Astrocyte (in vitro differentiated cells and primary cell): Measurements from ENCODE around the gene TMEM52B. TPM values are rescaled to one million over a fixed set of nuclear protein-coding genes. Genes with fewer than 3 reads are reported as not detected.
"Not testable (repeated sequence)": the region's sequence is repeated elsewhere in the genome, so short reads cannot be mapped to it uniquely, and the experiment has no call there.

Source experiments
- DNase-seq: peaks from one replicate; pipeline ENCODE4 v3.0.0-alpha.2; 2010; ENCODE audit warnings: low read depth
- FAIRE-seq: peaks from 2 replicates; lab custom pipeline; 2011; peaks lifted over from hg19 to GRCh38; lab: Jason Lieb, UNC
- H2AFZ ChIP-seq: 2 replicates; pipeline ENCODE4 v1.6.0; 2012; ENCODE audit warnings: low read depth, low read length, inconsistent platforms
- H3K27ac ChIP-seq: 2 replicates; pipeline ENCODE4 v1.5.1; 2011; ENCODE audit warnings: low read depth, low read length, inconsistent platforms
- H3K27me3 ChIP-seq: 2 replicates; pipeline ENCODE4 v1.6.0; 2011; ENCODE audit warnings: low read length, inconsistent platforms; ENCODE audit not compliant: insufficient read depth
- H3K36me3 ChIP-seq: 2 replicates; pipeline ENCODE4 v1.5.1; 2011; ENCODE audit warnings: low read length, inconsistent platforms; ENCODE audit not compliant: insufficient read depth
- H3K4me1 ChIP-seq: 2 replicates; pipeline ENCODE4 v1.5.1; 2011; ENCODE audit warnings: low read length, inconsistent platforms; ENCODE audit not compliant: insufficient read depth
- H3K4me2 ChIP-seq: 2 replicates; pipeline ENCODE4 v1.6.0; 2012; ENCODE audit warnings: low read length, inconsistent platforms
- H3K4me3 ChIP-seq: 2 replicates; pipeline ENCODE4 v1.5.1; 2011; ENCODE audit warnings: low read depth, mild to moderate bottlenecking, low read length, inconsistent platforms; ENCODE audit not compliant: insufficient read depth
- H3K79me2 ChIP-seq: 2 replicates; pipeline ENCODE4 v1.6.0; 2012; ENCODE audit warnings: mild to moderate bottlenecking, low read length, inconsistent platforms; ENCODE audit not compliant: insufficient read depth
- H3K9ac ChIP-seq: 2 replicates; pipeline ENCODE4 v1.6.0; 2012; ENCODE audit warnings: mild to moderate bottlenecking, low read length, inconsistent platforms
- H3K9me3 ChIP-seq: 2 replicates; pipeline ENCODE4 v1.5.1; 2012; ENCODE audit warnings: low read depth, mild to moderate bottlenecking, low read length, inconsistent platforms; ENCODE audit not compliant: insufficient read depth
- H4K20me1 ChIP-seq: 2 replicates; pipeline ENCODE4 v1.6.0; 2012; ENCODE audit warnings: low read length, inconsistent platforms; ENCODE audit not compliant: insufficient read depth
- H3K27ac Mint-ChIP-seq: one replicate; pipeline ENCODE4 v1.8.0; 2021; ENCODE audit warnings: mild to moderate bottlenecking, mixed read lengths; ENCODE audit not compliant: unreplicated experiment
- H3K27me3 Mint-ChIP-seq: one replicate; pipeline ENCODE4 v1.8.0; 2021; ENCODE audit warnings: low read depth, mixed read lengths; ENCODE audit not compliant: unreplicated experiment
- H3K36me3 Mint-ChIP-seq: one replicate; pipeline ENCODE4 v1.8.0; 2021; ENCODE audit warnings: low read depth, mixed read lengths; ENCODE audit not compliant: unreplicated experiment
- H3K4me1 Mint-ChIP-seq: one replicate; pipeline ENCODE4 v1.8.0; 2021; ENCODE audit warnings: low read depth, mixed read lengths; ENCODE audit not compliant: unreplicated experiment
- H3K4me3 Mint-ChIP-seq: one replicate; pipeline ENCODE4 v1.8.0; 2021; ENCODE audit warnings: mild to moderate bottlenecking, moderate library complexity, mixed read lengths; ENCODE audit not compliant: unreplicated experiment
- H3K9me3 Mint-ChIP-seq: one replicate; pipeline ENCODE4 v1.8.0; 2021; ENCODE audit warnings: mild to moderate bottlenecking, mixed read lengths; ENCODE audit not compliant: unreplicated experiment
- EZH2 ChIP-seq: IDR thresholded peaks from 2 replicates; pipeline ENCODE4 v1.6.1; 2012; ENCODE audit warnings: mild to moderate bottlenecking, low read length, inconsistent platforms; ENCODE audit not compliant: insufficient read depth
- total RNA-seq: library from RNA; stranded (reverse); gene quantifications from 2 replicates; pipeline ENCODE4 v1.2.1, GENCODE V29; 2021
- TF ChIP-seq, protein P1 (sequence below): IDR thresholded peaks from 2 replicates; pipeline ENCODE4 v1.5.1; 2011; ENCODE audit warnings: low read depth, mild to moderate bottlenecking, inconsistent platforms, low read length, moderate library complexity; ENCODE audit not compliant: insufficient read depth

The TMEM52B gene
- total RNA-seq, 1 donor from 2014 or later = 0.45 TPM

DNA sequence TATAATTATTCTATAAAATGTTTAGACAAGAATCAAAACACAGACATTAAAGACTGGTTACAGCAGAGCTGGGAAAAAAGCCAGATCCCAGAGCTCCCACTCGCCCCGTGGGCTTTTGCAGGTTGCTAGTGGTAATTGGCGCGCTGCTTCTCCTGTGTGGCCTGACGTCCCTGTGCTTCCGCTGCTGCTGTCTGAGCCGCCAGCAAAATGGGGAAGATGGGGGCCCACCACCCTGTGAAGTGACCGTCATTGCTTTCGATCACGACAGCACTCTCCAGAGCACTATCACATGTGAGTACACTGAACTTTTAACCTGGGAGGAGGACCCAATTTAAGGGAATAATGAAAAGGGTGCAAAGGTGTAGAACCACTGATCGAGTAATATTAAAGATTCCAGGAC, 7.5 kb downstream of the TMEM52B start:
- Histone ChIP-seq H3K27ac (no peak overlapping the region), H3K4me2 (no peak overlapping the region), H3K36me3 (no peaks in the 10 kb centered on the region), H4K20me1 (no peaks in the 10 kb centered on the region), H3K9me3 (no peaks in the 10 kb centered on the region), H3K4me1 (peaks cover under 1% of the 10 kb centered on the region), H3K27me3 (no peaks in the 10 kb centered on the region), H3K4me3 (no peak overlapping the region), H3K9ac (no peak overlapping the region), H2AFZ (no peak overlapping the region), H3K79me2 (no peaks in the 10 kb centered on the region)
- Mint-ChIP-seq H3K4me3 (no peak overlapping the region), H3K36me3 (no peaks in the 10 kb centered on the region), H3K27me3 (no peaks in the 10 kb centered on the region), H3K4me1 (peaks cover 10% of the 10 kb centered on the region), H3K9me3 (no peaks in the 10 kb centered on the region), H3K27ac (no peak overlapping the region)
- no peak for FAIRE-seq
- TF ChIP-seq, protein P1, sequence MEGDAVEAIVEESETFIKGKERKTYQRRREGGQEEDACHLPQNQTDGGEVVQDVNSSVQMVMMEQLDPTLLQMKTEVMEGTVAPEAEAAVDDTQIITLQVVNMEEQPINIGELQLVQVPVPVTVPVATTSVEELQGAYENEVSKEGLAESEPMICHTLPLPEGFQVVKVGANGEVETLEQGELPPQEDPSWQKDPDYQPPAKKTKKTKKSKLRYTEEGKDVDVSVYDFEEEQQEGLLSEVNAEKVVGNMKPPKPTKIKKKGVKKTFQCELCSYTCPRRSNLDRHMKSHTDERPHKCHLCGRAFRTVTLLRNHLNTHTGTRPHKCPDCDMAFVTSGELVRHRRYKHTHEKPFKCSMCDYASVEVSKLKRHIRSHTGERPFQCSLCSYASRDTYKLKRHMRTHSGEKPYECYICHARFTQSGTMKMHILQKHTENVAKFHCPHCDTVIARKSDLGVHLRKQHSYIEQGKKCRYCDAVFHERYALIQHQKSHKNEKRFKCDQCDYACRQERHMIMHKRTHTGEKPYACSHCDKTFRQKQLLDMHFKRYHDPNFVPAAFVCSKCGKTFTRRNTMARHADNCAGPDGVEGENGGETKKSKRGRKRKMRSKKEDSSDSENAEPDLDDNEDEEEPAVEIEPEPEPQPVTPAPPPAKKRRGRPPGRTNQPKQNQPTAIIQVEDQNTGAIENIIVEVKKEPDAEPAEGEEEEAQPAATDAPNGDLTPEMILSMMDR = no peak
- no peak for TF ChIP-seq EZH2
- no peak for DNase-seq

DNA sequence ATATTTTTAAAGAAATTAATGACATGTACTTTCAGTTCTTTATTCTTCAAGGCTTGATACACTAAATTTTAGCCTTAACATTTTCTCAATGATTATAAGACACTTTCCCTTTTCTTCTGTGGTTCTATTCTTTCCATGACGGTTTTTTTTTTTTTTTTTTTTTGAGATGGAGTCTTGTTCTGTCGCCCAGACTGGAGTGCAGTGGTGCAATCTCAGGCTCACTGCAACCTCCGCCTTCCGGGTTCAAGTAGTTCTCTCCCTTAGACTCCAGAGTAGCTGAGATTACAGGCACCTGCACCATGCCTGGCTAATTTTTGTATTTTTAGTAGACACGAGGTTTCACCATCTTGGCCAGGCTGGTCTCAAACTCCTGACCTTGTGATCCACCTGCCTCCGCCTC, 8.1 kb downstream of the TMEM52B start:
- not testable (repeated sequence) for H3K9ac ChIP-seq, H3K4me3 Mint-ChIP-seq, H3K4me2 ChIP-seq, DNase-seq, H3K27ac ChIP-seq, H3K27me3 ChIP-seq, H3K4me1 ChIP-seq, H2AFZ ChIP-seq, H3K27ac Mint-ChIP-seq, H3K9me3 ChIP-seq, H3K36me3 Mint-ChIP-seq, FAIRE-seq, H3K27me3 Mint-ChIP-seq, H3K36me3 ChIP-seq, H4K20me1 ChIP-seq, H3K79me2 ChIP-seq, H3K4me3 ChIP-seq, H3K9me3 Mint-ChIP-seq
- H3K4me1 Mint-ChIP-seq = peaks cover 15% of the 10 kb centered on the region

DNA sequence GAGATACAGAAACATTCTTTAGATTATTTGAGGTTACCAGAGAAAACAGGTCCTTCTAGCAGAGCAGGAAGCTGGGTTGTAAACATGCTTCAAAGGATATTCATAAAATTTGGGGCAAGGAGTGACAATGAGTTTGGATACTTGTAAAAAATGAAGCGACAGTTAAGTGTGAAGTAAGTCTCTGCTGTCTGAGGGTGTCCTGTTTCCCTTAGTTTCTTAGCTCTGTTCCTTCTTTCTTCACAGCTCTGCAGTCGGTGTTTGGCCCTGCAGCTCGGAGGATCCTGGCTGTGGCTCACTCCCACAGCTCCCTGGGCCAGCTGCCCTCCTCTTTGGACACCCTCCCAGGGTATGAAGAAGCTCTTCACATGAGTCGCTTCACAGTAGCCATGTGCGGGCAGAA, 10.8 kb downstream of the TMEM52B start:
- H3K9me3 Mint-ChIP-seq = no peaks in the 10 kb centered on the region
- H3K4me1 Mint-ChIP-seq = peaks cover 21% of the 10 kb centered on the region
- H3K4me3 ChIP-seq = no peak overlapping the region
- H3K4me2 ChIP-seq = no peak overlapping the region
- H3K27me3 Mint-ChIP-seq = no peaks in the 10 kb centered on the region
- no peaks in the 10 kb centered on the region for H3K36me3 Mint-ChIP-seq
- H4K20me1 ChIP-seq = no peaks in the 10 kb centered on the region
- peak; percentile 32 for DNase-seq
- no peaks in the 10 kb centered on the region for H3K9me3 ChIP-seq
- H3K27ac Mint-ChIP-seq = no peak overlapping the region
- no peak overlapping the region for H3K27ac ChIP-seq
- H3K79me2 ChIP-seq = no peaks in the 10 kb centered on the region
- TF ChIP-seq EZH2 = no peak
- TF ChIP-seq, protein P1 = no peak
- H3K36me3 ChIP-seq = no peaks in the 10 kb centered on the region
- no peak overlapping the region for H2AFZ ChIP-seq
- peaks cover 11% of the 10 kb centered on the region for H3K4me1 ChIP-seq
- no peaks in the 10 kb centered on the region for H3K27me3 ChIP-seq
- FAIRE-seq = peak; percentile 47
- H3K4me3 Mint-ChIP-seq = no peak overlapping the region
- no peak overlapping the region for H3K9ac ChIP-seq
